B cell (primary cell): ENCODE data around the gene EZH2. TPM values are rescaled to one million over a fixed set of nuclear protein-coding genes. Genes with fewer than 3 reads are reported as not detected.

ENCODE experiments used
- ATAC-seq: fragments of 200-7000 bp; cut with Tn5 transposase; one replicate; pipeline ENCODE4 v1.10.0; 2021; ENCODE audit warnings: low read depth, mild to moderate bottlenecking, moderate number of reproducible peaks, moderate library complexity
- CTCF ChIA-PET: fragments of 350-600 bp; sonication (Branson Sonifier 250); formaldehyde crosslinking; loops from one replicate; lab custom pipeline; 2021; ENCODE audit warnings: antibody characterized with exemption, inconsistent platforms; lab: Charles Lee
- POLR2A ChIA-PET: fragments of 350-600 bp; sonication (Branson Sonifier 250); formaldehyde crosslinking; loops from one replicate; lab custom pipeline; 2021; ENCODE audit warnings: antibody characterized with exemption; lab: Charles Lee
- DNase-seq: peaks from one replicate; pipeline ENCODE4 v3.0.0; 2013
- H2AFZ ChIP-seq: 2 replicates; pipeline ENCODE4 v1.6.1; 2012; ENCODE audit warnings: mild to moderate bottlenecking, low read depth, low read length; ENCODE audit not compliant: insufficient read depth, poor library complexity, severe bottlenecking
- H3K27ac ChIP-seq, 2 donors: 1 replicate in 1 of 2; 2 replicates in 1 of 2; pipeline ENCODE4 v1.5.1; 2012 to 2013; ENCODE audit warnings: low read length in 2 of 2, mild to moderate bottlenecking in 2 of 2, moderate library complexity in 1 of 2
- H3K27me3 ChIP-seq, 4 experiments: fragments of 200-600 bp in 1 of 4; sonication (generic) in 1 of 4; replicated peaks in 1 of 4; 1 replicate in 2 of 4; 2 replicates in 2 of 4; pipeline versions ENCODE4 v1.6.1 to v1.7.0; 2013 to 2016; ENCODE audit warnings: low read length in 3 of 4, mild to moderate bottlenecking in 2 of 4, mixed read lengths in 1 of 4, moderate library complexity in 1 of 4; ENCODE audit not compliant: insufficient read depth in 4 of 4, control insufficient read depth in 3 of 4; ENCODE audit errors: control extremely low read depth in 1 of 4
- H3K36me3 ChIP-seq, 2 experiments: replicated peaks in 1 of 2; 1 replicate in 1 of 2; 2 replicates in 1 of 2; pipeline versions ENCODE4 v1.6.1 to v1.7.1; 2013; ENCODE audit warnings: low read length in 1 of 2; ENCODE audit not compliant: insufficient read depth in 2 of 2, control insufficient read depth in 1 of 2; ENCODE audit errors: control extremely low read depth in 1 of 2, extremely low read depth in 1 of 2
- H3K4me1 ChIP-seq, 2 donors: fragments of 200-600 bp in 1 of 2; sonication (generic) in 1 of 2; 1 replicate in 1 of 2; 2 replicates in 1 of 2; pipeline versions ENCODE4 v1.5.1 to v1.6.1; 2013 to 2017; ENCODE audit warnings: low read length in 2 of 2; ENCODE audit not compliant: control insufficient read depth in 2 of 2, insufficient read depth in 2 of 2
- H3K4me2 ChIP-seq: replicated peaks from 2 replicates; pipeline ENCODE3; 2012; ENCODE audit warnings: mild to moderate bottlenecking, low read depth, low read length; ENCODE audit not compliant: poor library complexity, severe bottlenecking
- H3K4me3 ChIP-seq, 5 experiments: fragments of 200-600 bp in 1 of 5; sonication (generic) in 1 of 5; 1 replicate in 3 of 5; 2 replicates in 2 of 5; pipeline versions ENCODE4 v1.5.1 to v1.7.0; 2011 to 2016; ENCODE audit warnings: low read length in 4 of 5, mild to moderate bottlenecking in 4 of 5, low read depth in 2 of 5, control low read depth in 1 of 5, moderate library complexity in 1 of 5; ENCODE audit not compliant: insufficient read depth in 1 of 5; ENCODE audit errors: control extremely low read depth in 1 of 5, extremely low read depth in 1 of 5
- H3K79me2 ChIP-seq: fragments of 200-600 bp; sonication (generic); one replicate; pipeline ENCODE4 v1.6.0; 2016; ENCODE audit warnings: low read length; ENCODE audit not compliant: control insufficient read depth, insufficient read depth
- H3K9ac ChIP-seq: fragments of 200-600 bp; sonication (generic); 2 replicates; pipeline ENCODE4 v1.6.1; 2017; ENCODE audit warnings: mild to moderate bottlenecking, low read length, moderate library complexity
- H3K9me3 ChIP-seq, 3 donors: one replicate each; pipeline versions ENCODE4 v1.6.1 to v1.7.1; 2013; ENCODE audit warnings: low read length in 2 of 3; ENCODE audit not compliant: control insufficient read depth in 2 of 3, insufficient read depth in 1 of 3; ENCODE audit errors: control extremely low read depth in 1 of 3
- H4K20me1 ChIP-seq: 2 replicates; pipeline ENCODE4 v1.6.0; 2012; ENCODE audit warnings: mild to moderate bottlenecking, low read length; ENCODE audit not compliant: insufficient read depth, control insufficient read depth, poor library complexity, severe bottlenecking
- H3K27ac Mint-ChIP-seq: one replicate; pipeline ENCODE4 v1.8.0; 2021; ENCODE audit warnings: mixed read lengths
- H3K27me3 Mint-ChIP-seq: one replicate; pipeline ENCODE4 v1.8.0; 2021; ENCODE audit warnings: mixed read lengths
- H3K4me1 Mint-ChIP-seq: one replicate; pipeline ENCODE4 v1.8.0; 2021; ENCODE audit warnings: mixed read lengths
- H3K4me3 Mint-ChIP-seq: one replicate; pipeline ENCODE4 v1.8.0; 2021; ENCODE audit warnings: mixed read lengths
- H3K9me3 Mint-ChIP-seq: one replicate; pipeline ENCODE4 v1.8.0; 2022; ENCODE audit warnings: mixed read lengths; ENCODE audit not compliant: insufficient read depth
- CTCF ChIP-seq: fragments of 200-600 bp; IDR thresholded peaks from one replicate; pipeline ENCODE4 v1.8.0; 2022; ENCODE audit warnings: antibody characterized with exemption, mild to moderate bottlenecking
- EZH2 ChIP-seq: IDR thresholded peaks from 2 replicates; pipeline ENCODE4 v1.6.1; 2012; ENCODE audit warnings: borderline replicate concordance, low read depth, mild to moderate bottlenecking, moderate library complexity, low read length; ENCODE audit not compliant: insufficient read depth, poor library complexity, severe bottlenecking
- WGBS: methylation state at CpG from one replicate; pipeline ENCODE4 v1.1.5; 2013; ENCODE audit warnings: missing lambda C conversion rate; ENCODE audit not compliant: insufficient coverage; 5-methylcytosine and 5-hydroxymethylcytosine counted together
- intact Hi-C: fragments of 100-400 bp; cut with micrococcal nuclease; formaldehyde crosslinking; loops from one replicate; pipeline ENCODE4 v1.10.0; 2022
- polyA plus RNA-seq: library from polyadenylated mRNA; depleted of rRNA; stranded (reverse); fragments of >200 nt; gene quantifications from 2 replicates; pipeline ENCODE4 v1.2.3, GENCODE V29; 2012
- total RNA-seq, 2 donors: library from RNA; stranded (reverse); fragments of 120-200 nt in 1 of 2; gene quantifications; 1 replicate in 1 of 2; 2 replicates in 1 of 2; pipeline versions ENCODE4 v1.2.3 to v1.2.4, GENCODE V29; 2013 to 2022

The EZH2 gene
- total and polyA plus RNA-seq, 2 donors (not counting 1 experiment from before 2014, with no cell fraction given) = 5.1 to 10.3 TPM

GRCh38 chr7:148903504-148903903 lies 19.4 kb upstream of the EZH2 start:
- no peak overlapping the region for H3K27ac ChIP-seq
- whole genome bisulfite sequencing = 83% methylated on average over 1 of the region's 1 CpG
- ChIA-PET POLR2A (no interaction called here), CTCF (no interaction called here)
- no peaks in the 10 kb centered on the region for H3K4me1 Mint-ChIP-seq
- no peak overlapping the region for H3K9ac ChIP-seq
- intact Hi-C loops = no loop called here
- no peak for TF ChIP-seq CTCF
- TF ChIP-seq EZH2 = no peak
- peaks cover 4% of the 10 kb centered on the region for H3K27me3 Mint-ChIP-seq
- peaks cover 0 to 1% (median 0%) of the 10 kb centered on the region in 3 donors for H3K9me3 ChIP-seq
- no peaks in the 10 kb centered on the region for H4K20me1 ChIP-seq
- H2AFZ ChIP-seq = no peak overlapping the region
- ATAC-seq = no peak
- no peaks in the 10 kb centered on the region for H3K9me3 Mint-ChIP-seq
- H3K4me1 ChIP-seq = no peaks in the 10 kb centered on the region
- no peak for DNase-seq
- H3K36me3 ChIP-seq = no peaks in the 10 kb centered on the region
- no peaks in the 10 kb centered on the region for H3K79me2 ChIP-seq
- no peaks in the 10 kb centered on the region for H3K27me3 ChIP-seq
- no peak overlapping the region for H3K27ac Mint-ChIP-seq
- H3K4me2 ChIP-seq = no peak overlapping the region
- H3K4me3 Mint-ChIP-seq = no peak overlapping the region
- H3K4me3 ChIP-seq = no peak overlapping the region

- Mint-ChIP-seq H3K9me3 (no peaks in the 10 kb centered on the region), H3K27me3 (peaks cover 4% of the 10 kb centered on the region), H3K27ac (no peak overlapping the region), H3K4me3 (no peak overlapping the region), H3K4me1 (no peaks in the 10 kb centered on the region)
- Histone ChIP-seq H3K79me2 (no peaks in the 10 kb centered on the region), H3K9me3 (peaks cover 0 to 1% (median 0%) of the 10 kb centered on the region in 3 donors), H3K4me1 (no peaks in the 10 kb centered on the region), H2AFZ (no peak overlapping the region), H4K20me1 (no peaks in the 10 kb centered on the region), H3K36me3 (no peaks in the 10 kb centered on the region), H3K27me3 (no peaks in the 10 kb centered on the region), H3K4me3 (no peak overlapping the region), H3K9ac (no peak overlapping the region), H3K27ac (no peak overlapping the region), H3K4me2 (no peak overlapping the region)
- ATAC-seq = no peak
- ChIA-PET POLR2A (no interaction called here), CTCF (no interaction called here)
- 97% methylated on average over 3 of the region's 3 CpGs for WGBS
- intact Hi-C loops = no loop called here
- TF ChIP-seq CTCF (no peak), EZH2 (no peak)
- DNase-seq = no peak
Observed at GRCh38 chr7:148901178-148901577, 17.1 kb upstream of the EZH2 start.
